HG03135 (cell line): ENCODE results near the gene IL6R.
"Not testable (repeated sequence)": the region's sequence is repeated elsewhere in the genome, so short reads cannot be mapped to it uniquely, and the experiment has no call there.

Experiments
- ATAC-seq: cut with Tn5 transposase; IDR thresholded peaks from one replicate; pipeline ENCODE4 v1.9.1; 2021; ENCODE audit warnings: mild to moderate bottlenecking, moderate library complexity; ENCODE audit not compliant: unreplicated experiment

IL6R gene

DNA sequence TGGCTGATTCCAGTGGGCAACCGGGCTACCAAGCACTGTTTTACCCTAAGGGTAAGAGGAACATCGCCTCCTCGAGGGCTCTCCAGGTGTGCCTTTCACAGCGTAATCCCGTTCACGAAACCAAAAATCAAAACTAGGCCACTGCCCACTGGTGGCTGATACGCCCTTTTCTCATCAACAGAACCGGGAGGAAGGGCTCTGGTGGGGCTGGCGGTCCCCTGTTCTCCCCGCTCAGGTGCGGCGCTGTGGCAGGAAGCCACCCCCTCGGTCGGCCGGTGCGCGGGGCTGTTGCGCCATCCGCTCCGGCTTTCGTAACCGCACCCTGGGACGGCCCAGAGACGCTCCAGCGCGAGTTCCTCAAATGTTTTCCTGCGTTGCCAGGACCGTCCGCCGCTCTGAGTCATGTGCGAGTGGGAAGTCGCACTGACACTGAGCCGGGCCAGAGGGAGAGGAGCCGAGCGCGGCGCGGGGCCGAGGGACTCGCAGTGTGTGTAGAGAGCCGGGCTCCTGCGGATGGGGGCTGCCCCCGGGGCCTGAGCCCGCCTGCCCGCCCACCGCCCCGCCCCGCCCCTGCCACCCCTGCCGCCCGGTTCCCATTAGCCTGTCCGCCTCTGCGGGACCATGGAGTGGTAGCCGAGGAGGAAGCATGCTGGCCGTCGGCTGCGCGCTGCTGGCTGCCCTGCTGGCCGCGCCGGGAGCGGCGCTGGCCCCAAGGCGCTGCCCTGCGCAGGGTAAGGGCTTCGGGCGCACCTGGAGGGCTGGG is at the start of gene IL6R:
Gene IL6R, plus strand, starts transcription at position 360 of the 763 bp plus-strand sequence. Its CDS starts 287 bp downstream, at position 647.
- no peak for ATAC-seq

DNA sequence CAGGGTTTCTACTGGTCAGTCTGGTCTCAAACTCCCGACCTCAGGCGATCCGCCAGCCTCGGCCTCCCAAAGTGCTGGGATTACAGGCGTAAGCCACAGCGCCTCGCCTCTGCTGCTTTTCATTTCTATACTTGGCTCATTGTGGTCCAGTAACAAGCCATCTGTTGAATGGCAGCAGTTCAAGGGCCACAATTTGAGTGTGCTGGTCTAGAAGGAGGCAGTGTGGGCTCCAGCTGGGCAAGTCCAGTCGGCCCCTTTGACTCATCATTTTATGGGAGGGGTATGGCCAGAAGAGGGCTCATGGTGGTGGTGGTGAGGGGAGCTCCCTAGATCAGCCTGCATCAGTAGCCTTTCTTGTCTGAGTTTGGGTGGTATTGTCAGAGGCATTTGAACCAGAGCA is 46.6 kb upstream of the IL6R start:
- no peak for ATAC-seq

DNA sequence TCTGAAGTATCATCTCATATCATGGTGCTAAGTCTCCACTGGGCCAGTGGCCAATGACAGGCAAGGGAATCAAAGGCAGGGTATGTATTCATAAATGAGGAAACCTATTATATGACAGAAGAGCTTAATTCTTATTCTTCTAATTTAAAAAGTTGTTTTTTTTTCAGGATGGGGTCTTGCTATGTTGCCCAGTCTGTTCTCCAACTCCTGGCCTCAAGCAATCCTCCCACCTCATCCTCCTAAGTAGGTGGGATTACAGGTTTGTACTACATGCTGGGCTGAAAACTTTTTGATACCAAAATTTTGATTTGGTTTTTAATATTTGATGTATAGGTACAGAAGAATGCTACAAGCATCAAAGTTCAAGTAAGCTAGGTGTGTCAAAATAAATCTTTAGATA is 44.9 kb upstream of the IL6R start:
- no peak for ATAC-seq

GRCh38 chr1:154360881-154361280 is 44.3 kb upstream of the IL6R start:
- not testable (repeated sequence) for ATAC-seq

DNA sequence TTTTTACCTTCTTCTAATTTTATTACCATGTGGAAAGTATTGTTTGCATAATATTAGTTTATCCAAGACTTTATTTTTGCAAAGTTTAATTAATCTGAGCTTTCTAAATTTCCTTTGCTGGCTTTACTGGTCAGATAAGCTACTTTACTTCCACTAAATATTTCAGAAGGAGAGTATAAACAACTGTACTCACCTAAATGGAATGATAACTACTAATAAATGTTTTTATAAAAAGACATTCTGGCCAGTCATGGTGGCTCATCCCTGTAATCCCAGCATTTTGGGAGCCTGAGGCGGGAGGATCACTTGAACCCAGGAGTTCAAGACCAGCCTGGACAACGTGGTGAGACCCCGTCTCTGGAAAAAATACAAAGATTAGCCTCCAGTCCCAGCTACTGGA is 43.8 kb upstream of the IL6R start:
- ATAC-seq = no peak

GRCh38 chr1:154371436-154371835 is 33.7 kb upstream of the IL6R start:
- ATAC-seq = no peak

DNA sequence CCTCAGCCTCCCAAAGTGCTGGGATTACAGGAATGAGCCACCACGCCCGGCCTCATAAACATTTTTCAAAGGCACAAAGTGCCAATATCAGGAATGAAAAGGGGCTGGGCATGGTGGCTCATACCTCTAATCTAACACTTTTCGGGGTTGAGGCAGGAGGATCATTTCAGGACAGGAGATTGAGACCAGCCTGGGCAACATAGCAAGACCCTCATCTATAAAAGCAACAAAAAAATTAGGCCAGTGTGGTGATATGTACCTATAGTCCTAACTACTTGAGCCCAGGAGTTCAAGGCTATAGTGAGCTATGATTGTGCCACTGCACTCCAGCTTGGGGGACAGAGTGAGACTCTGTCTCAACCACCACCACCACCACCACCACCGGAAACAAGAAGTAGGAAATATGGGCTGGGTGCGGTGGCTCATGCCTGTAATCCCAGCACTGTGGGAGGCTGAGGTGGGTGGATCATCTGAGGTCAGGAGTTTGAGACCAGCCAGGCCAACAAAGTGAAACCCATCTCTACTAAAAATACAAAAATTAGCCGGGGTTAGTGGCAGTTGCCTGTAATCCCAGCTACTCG is 31.3 kb upstream of the IL6R start:
- not testable (repeated sequence) for ATAC-seq

DNA sequence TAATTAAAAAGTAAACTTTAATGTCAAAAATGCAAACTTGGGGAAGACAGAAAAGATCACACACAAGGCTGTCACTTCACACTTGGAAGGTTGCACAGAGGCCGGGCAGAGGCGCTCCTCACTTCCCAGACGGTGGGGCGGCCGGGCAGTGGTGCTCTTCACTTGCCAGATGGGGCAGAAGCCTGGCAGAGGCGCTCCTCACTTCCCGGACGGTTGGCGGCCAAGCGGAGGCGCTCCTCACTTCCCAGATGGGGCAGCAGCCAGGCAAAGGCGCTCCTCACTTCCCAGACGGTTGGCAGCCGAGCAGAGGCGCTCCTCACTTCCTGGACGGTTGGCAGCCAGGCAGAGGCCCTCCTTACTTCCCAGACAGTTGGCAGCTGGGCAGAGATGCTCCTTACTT is 25.8 kb upstream of the IL6R start:
- no peak for ATAC-seq

- no peak for ATAC-seq
Measured at GRCh38 chr1:154384650-154385489, 20.3 kb upstream of the IL6R start.

GRCh38 chr1:154386643-154387352 is 18.3 kb upstream of the IL6R start:
- peak; percentile 74 for ATAC-seq

DNA sequence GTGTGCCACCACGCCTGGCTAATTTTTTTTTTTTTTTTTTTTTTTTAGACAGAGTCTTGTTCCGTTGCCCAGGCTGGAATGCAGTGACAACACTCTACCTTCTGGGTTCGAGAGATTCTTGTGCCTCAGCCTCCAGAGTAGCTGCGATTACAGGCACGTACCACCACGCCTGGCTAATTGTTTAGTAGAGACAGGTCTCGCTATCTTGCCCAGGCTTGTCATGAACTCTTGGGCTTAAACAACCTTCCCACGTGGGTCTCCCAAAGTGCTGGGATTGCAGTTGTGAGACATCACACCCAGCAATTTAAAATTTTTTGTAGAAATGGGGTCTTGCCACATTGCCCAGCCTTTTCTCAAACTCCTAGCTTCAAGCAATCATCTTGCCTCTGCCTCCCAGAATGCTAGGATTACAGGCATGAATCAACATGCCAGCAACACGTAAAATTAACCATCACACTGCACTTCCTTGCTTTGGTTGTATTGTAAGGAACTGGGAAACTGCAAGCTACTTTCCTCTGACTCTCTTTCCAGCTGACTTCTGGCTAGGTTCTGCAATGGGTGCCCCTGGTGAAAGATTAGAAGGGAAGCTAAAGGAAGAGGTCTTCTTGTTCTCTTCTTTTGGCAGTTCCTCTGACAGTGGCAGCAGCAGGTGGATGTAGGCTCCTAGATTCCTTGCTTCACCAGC is 13.9 kb upstream of the IL6R start:
- ATAC-seq = no peak

GRCh38 chr1:154398141-154398540 is 7.0 kb upstream of the IL6R start:
- no peak for ATAC-seq

- no peak for ATAC-seq
Measured at GRCh38 chr1:154398678-154399077, 6.5 kb upstream of the IL6R start.

DNA sequence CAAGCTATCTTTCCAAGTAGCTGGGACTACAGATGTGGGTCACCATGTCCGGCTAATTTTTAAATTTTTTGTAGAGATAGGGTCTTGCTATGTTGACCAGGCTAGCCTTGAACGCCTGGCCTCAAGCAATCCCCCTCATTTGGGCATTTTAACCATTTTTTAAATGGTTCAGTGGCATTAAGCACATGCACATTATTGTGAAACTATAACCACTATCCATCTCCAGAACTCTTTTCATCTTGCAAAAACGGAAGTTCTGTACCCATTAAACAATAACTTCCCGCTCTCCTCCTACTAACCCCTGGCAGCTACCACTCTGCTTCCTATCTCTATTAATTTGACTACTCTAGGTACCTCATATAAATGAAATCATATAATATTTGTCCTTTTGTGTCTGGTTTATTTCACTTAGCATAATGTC is 4.8 kb upstream of the IL6R start:
- ATAC-seq = no peak

- no peak for ATAC-seq
Measured at GRCh38 chr1:154402409-154402921, 2.7 kb upstream of the IL6R start.

- ATAC-seq = no peak
Measured at GRCh38 chr1:154403261-154403943, 1.7 kb upstream of the IL6R start.

DNA sequence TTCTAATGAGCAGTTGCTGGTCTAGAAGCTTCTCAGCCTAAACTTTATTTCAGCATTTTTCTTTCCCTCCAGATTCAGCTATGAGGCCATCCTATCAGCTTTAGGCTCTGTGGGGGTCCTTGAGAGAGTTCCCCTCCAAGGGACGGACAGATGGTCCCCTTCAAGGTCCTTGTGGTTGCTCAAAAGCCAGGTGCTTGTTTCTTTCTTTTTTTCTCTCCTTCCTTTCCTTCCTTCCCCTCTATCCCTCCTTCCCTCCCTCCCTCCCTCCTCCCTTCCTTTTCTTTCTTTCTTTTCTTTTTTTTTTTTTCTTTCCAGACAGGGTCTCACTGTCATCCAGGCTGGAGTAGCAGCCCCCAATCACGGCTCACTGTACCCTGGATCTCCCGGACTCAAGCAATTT is 1.2 kb upstream of the IL6R start:
- ATAC-seq = no peak

DNA sequence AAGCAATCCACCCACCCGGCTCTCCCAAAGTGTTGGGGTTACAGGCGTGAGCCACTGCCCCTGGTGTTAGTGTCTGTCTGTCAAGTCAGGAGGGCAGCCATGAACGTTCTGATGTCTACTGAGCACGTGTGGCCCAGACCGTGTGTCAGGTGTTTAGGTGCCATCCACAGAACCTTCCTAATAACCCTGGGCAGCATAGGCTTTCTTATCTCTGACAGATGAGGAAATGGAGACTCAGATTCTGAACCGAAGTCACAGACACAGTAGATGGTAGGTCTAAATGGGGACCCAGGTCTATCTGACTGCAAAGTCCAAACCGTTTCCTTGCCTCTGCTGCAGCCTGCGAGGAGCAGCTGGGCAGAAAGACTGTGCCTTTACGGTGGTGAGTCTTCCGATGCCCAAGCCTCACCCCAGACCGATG is 622 bp upstream of the IL6R start:
- no peak for ATAC-seq

GRCh38 chr1:154405747-154406571 is 816 bp downstream of the IL6R start:
- no peak for ATAC-seq
